SK-N-DZ (cell line): ENCODE data around the gene TTYH3.
"Not testable (repeated sequence)": the region's sequence is repeated elsewhere in the genome, so short reads cannot be mapped to it uniquely, and the experiment has no call there.

Experiments used
- DNase-seq: peaks from one replicate; pipeline ENCODE4 v3.0.0-alpha.2; 2015; ENCODE audit warnings: low spot score

TTYH3 gene

DNA sequence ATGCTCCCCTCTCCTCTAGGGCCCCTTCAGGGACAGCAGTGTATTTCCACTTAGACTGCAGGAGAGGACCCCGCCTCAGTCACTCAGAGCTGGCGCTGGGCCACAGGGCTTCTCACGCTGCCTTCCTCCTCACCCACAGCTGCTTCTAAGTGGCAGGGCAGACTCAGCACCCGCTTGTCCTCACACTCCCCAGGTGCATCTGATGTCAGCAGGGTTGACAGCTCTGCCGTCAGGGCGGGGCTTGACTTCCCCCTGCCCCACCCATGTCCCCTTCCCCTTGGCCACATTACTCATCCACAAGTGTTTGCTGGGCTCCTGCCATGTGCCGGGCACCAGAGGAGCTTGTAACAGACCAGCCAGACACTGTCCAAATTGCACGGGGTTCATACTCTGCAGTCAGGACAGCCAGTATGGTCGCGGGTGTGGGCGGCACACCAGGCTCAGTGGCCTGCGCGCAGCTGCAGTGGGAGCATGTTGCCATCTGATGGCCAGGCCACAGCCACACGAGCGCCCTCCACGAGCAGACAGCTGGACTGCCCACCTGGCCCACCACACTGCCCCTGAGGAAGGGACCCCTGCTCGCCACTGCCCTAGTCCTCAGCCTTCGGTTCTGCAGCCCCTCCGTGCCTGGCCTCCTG is 29.3 kb upstream of the TTYH3 start:
- DNase-seq, result no peak

DNA sequence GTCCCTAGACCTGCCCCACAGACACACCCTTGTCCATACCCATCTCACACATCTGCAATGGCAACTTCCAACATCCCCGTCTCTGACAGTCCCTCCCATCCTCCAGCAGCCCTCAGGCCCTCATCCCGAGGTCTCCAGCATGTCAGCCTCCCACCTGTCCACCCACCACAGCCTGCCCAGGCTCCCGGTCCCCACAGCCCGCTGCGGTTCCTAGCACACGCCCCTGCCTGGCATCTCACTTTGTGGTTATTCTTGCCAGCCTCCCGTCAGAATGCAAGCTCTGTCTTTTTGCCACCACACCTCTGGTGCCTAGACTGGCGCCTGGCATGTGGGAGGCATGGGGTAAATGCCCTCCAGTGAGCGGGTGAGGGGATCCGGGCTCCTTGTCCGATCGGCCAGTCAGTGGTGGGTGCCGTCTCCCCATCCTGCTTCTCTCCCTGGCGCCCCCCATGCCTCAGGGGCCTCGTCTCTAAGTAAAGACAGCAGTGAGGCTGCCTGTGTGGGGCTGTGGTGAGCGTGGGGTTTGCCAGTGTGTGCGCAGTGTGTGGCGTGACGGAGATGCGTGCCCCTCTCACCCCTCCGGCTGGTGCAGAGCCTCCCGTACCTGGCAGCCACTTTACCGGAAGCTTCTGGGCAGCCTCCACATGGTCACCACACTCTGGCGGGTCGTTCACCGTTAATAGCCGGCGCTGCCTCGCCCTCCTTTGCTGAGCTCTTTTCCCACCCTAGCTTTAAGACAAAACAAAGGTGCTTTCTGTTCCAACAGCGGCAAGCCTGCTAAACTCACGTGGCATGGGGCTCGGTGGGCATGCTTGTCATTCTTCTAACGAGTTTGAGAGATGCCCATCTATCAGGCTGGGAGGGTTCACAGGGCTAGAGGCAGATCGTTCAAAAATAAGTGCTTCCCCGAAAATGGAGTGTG is 28.5 kb upstream of the TTYH3 start:
- DNase-seq, result no peak

DNA sequence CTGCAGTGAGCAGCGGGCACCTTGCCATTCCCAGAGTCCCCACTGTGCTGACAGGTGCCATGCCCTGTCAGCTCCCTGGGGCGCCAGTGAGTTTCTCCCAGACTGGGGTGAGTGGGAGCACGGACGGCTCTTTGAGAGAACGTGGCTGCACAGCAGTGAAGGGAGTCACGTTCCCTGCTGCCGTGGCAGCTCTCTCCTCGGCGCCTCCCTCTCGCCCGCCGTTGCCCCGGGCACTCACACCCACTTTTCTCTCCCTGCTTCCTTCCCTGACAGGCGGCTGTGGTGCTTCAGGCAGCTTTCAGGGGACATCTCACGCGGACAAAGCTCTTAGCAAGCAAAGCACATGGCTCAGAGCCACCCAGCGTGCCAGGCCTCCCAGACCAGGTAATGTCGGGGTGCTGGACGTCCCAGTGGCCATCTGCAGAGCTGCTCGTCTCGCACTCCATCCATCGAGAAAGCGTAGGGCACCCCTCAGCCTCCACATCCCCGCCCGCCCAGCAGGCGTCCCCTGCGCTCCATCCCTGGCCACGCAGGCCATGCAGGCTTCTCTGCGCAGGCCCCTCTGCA is 27.1 kb upstream of the TTYH3 start:
- DNase-seq, result no peak

DNA sequence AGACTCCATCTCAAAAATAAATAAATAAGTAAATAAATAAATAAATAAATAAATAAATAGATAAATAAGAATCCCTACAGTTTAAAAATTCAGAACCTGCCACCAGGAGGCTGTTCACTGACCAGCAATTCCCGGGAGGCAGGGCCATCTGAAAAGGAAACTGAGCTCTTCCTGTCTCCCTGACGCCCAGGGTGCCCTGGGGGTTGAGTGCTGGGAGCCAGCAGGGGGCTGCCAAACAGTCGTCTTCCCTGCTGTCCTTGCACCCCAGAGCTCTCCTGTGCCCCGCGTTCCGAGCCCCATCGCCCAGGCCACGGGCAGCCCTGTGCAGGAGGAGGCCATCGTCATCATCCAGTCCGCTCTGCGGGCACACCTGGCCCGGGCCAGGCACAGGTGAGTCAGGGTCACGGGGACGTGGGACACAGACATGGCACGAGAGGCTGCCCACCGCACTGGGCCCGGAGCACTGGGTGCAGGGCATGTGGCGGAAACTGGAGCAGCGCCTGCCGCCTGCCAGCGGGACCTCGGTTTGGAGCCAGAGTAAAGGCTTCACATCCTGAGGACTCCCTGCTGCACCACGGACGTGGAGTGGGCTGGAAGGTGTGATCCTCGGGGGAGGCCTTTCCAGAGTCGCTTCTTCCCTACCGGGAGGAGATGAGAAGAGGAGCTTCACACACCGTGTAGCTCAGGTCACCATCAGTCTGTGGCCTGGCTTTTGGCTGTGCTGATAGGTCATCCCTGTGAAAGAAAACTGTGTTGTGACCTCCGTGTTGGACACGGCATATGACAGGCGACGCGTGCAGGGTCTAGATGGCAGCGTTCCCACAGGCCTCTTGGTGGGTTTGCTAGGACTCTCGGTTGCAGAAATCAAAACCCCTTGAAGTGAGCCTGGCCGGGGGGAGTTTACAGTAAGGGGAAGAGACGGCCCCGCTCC is 25.9 kb upstream of the TTYH3 start:
- DNase-seq, result no peak

DNA sequence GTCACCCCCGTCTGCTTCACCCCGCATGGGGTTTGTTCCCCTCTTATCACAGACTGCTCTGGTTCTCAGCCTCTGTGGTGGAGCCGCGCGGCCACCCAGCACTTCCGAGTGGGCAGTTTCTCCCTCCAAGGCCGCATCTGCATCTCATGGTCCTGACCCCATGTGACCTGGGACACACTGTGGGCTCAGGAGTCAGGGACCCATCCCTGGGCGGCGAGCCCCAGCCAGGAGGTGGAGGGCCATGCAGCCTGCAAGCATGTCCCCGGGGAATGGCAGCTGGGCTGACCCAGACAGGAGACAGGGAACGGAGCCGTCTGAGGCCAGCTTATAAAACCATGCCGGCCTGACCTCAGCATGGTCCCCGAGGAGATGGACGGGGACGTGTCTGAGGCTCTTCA is 25.2 kb upstream of the TTYH3 start:
- DNase-seq, result no peak

DNA sequence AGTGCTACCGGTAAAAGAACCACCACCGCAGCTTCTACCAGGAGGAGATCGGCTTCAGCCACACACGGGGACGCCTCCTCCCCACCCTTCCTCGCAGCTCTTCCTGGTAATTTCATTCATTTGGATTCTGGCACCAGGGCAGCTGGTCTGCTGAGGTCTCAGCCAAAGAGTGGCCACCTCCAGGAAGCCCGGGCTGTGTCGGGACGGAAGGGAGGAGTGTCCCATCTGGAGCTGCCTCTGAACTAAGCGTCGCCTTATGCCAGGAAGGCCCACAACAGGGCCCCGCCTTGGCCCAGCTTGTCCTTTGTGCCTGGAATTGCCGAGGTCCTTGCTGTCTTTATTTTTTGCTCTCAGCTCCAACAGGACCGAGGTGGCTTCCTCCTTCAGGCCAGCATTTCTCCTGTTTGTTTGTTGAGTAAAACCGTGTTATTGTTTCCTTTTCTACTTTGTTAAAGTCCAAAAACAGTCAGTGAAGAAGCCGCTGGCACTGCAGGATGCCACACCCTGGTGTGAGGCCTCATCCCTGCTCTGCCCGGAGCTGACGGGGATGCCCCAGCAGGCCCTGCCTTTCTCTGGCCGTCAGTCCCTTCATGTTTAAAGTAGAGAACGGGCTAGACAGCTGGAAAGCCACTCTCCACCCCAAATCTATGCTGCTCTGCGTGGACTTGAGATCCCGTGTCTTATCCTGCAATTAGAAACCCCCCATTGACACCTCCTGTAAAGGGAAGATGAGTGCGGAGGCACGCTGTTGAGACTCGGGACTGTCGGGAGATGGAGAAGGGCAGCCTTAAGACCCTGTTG is 24.5 kb upstream of the TTYH3 start:
- no peak for DNase-seq

DNA sequence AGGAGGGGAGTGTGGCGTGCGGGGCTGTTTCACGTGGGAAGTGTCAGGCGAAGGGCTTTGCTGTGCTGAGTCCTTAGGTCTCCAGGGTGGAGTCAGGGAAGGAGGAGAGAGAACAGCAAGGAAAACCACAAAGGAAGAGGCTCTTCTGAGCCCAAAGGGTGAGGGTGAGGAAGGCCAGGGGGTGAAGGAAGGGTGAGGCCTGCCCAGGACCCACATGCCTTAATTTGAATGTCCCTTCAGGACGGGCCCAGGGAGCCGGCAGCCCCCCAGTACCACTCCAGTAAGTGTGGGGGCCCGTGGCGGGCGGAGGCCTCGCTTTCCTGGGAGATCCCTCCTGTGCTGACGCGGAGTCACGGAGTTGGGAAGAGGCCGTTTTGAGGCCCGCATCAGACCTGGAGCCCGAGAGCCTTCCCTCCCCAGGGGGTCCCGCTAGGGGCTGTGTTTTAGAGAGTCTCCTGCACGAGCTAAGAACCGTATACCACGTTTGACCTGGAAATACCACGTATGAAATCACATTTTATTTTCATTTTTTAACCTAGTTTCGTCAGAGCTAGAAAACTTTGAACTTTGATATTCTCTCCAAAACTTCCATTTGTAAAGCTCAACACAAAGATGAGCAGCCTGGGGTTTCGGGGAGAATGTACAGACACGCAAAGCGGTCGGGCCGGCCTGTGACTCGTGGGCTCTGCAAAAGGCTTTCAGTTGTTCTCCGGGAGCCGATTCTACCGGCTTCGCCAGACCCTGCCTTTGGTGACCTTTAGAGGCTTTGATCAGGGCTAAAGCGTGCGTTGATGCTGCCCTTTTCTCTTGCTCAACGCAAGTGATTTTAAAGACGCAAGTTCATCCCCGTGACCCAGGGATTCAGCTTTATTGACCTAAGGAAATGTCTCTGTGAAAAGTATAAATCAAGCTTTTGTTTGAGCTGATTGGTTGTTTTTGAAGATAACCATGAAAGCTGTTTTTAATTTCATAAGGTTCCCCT is 23.6 kb upstream of the TTYH3 start:
- DNase-seq, result no peak

DNA sequence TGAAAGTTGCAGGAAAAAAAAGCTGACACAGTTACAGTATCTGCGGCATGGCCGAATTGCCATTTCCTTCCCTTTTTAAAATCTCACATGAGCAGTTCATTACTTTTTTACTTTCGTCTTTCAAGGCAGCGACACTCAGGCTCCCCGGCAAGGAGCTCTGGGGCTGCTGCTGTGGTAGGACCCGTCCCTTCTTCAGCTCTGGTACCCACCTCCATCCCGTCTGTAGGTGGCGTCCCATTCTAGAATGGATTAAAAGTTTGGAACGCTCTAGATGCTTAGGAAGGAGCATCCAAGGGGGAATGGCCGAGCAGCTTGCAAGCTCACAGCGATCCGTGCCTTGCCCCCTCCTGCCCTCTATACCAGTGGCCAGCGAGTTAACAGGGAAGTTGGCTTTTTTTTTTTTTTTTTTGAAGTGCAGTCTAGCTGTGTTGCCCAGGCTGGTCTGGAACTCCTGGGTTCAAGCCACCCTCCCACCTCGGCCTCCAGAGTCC is 22.8 kb upstream of the TTYH3 start:
- DNase-seq, result no peak

DNA sequence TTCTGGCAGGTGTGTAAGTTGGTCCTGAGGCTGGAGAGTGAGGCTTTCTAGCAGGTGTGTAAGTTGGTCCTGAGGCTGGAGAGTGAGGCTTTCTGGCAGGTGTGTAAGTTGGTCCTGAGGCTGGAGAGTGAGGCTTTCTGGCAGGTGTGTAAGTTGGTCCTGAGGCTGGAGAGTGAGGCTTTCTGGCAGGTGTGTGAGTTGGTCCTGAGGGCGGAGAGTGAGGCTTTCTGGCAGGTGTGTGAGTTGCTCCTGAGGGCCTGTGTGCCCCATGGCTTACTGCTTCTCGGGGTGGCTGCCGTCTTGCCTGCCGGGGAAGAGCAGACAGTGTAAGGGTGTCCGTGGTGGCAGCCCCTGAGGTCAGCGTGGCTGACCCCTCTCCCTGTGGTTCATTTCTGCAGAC is 22.1 kb upstream of the TTYH3 start:
- DNase-seq, result not testable (repeated sequence)

DNA sequence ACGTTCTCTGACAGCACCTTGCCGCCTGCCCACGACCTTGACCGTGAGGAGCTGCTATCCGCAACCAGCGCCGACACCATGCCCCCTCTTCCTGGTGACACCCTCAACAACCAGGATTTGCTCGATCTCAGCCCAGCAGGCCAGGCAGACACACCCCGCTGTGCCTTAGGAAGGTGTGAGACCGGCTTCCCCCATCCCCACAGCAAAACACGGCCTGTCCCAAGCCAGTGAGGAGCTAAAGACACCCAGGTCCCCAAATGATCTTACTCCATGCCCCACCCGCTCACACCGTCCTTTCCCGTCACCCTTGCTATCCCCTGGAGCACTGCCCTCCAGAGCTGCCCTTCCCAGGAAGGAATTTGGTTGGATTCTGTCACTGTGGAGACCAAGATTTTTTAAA is 21.3 kb upstream of the TTYH3 start:
- DNase-seq, result no peak

DNA sequence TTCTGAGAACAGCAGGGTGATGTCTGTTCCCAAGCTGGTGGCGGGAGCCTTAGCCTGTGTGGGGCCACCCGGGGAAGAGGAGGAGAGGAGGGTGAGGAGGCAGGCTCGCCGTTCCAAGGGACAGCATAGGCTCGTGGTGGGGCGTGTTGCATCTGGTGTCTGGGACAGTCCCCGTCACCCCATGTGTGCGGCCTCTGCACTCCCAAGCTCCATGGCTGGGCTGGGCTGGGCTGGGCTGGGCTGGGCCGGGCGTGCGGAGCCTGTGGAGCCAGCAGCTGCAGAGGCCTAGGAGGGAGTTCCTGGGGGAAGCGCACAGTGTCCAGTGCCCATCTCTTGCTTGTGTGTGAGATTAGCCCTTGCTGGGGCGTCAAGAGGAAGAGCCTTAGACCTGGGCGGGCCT is 20.9 kb upstream of the TTYH3 start:
- DNase-seq, result no peak

DNA sequence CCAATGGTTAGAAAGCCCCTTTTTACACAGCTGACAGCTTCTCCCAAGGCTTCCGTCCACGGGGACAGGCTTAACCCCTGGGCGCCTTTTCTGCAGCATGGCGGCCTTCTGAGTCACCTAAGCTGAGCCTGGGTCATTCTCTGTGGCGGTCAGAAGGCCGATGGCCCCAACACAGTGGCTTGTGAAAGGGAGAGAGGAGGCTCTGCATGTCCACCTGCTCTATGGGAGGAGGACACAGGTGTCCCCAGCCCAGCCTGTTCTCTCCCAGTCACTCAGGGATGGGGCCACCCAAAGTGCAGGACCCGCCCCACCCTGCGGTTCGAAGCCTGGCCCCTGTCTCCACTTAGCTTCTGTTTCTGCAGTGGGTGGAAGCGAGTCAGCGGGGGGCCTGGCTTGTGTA is 20.4 kb upstream of the TTYH3 start:
- DNase-seq, result no peak

DNA sequence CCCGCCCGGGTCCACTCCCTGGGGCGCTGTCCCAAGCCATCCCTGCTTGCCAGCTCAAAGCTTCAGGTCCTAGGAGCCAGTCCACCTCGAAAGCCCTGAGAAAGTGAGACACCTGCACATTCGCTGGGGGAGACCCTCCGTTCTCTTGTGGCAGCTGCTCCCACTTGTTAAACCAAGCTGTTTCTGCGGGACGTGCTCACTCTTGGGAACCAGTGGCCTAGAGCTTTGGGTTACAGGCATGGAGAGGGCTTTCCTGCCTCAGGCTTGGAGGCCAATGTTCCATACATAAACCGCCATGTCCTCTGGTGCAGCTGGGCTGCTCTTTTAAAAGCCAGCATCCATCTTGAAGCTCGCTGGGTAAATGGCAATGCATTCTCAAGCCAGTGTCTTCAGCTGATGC is 19.9 kb upstream of the TTYH3 start:
- no peak for DNase-seq

DNA sequence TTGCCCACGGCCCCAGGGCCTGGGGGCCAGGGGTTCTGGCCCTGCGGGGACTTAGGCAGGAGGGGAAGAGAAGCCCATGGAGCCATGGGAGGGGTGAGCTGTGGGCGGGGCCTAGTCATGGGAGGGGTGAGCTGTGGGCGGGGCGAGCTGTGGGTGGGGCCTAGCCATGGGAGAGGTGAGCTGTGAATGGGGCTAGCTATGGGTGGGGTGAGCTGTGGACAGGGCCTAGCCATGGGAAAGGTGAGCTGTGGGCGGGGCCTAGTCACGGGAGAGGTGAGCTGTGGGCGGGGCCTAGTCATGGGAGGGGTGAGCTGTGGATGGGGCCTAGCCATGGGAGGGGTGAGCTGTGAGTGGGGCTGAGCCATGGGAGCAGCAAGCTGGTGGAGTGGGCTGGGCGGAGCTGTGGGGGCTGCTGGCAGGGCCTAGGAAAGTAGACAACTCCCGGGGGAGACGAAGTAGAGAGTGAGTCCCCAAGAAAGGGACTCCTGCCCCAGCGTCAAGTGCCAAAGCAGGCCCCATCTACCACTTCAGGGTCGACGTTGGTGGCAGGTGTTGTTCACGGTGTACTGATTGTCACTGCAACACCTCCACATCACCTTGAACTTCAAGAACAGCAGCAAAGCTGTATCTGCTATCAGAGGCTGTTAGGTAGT is 19.2 kb upstream of the TTYH3 start:
- no peak for DNase-seq

DNA sequence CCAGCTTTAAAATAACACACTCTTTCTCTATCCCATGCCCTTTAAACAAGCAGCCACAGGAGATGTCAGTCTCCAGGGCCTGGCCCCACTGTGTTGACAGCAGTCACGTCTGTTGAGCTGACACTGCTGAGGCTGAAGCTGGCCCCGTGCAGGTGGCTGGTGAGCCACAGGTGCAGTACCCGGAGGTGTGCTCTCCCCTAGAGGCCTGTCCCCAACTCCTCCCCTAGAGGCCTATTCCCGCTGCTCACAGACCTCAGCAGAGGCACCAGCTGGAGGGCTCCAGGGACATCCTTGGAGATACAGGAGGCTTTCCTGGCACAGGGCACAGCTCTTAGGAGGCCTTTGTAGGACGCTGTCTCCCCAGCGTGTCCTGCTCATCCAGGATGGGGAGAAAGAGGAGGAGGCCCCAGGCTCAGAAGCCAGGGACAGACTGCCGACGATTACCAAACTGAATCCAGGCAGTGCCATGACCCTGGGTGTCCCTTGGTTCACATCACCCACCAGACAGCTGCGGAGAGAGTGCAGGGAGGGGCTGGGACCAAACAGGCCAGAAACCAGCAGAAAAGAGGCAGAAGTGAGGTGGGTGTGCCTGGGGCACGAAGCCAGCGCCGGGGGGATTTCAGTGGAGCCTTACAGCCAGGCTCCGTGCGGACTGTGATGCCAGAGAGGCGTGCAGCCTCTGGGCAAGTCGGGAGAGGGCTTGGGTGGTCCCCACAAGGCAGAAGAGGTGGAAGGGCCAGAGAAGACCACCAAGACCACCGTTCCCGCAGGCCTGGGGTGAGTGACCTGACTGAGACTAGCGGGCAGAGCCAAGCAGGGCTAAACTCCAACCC is 18.5 kb upstream of the TTYH3 start:
- no peak for DNase-seq

DNA sequence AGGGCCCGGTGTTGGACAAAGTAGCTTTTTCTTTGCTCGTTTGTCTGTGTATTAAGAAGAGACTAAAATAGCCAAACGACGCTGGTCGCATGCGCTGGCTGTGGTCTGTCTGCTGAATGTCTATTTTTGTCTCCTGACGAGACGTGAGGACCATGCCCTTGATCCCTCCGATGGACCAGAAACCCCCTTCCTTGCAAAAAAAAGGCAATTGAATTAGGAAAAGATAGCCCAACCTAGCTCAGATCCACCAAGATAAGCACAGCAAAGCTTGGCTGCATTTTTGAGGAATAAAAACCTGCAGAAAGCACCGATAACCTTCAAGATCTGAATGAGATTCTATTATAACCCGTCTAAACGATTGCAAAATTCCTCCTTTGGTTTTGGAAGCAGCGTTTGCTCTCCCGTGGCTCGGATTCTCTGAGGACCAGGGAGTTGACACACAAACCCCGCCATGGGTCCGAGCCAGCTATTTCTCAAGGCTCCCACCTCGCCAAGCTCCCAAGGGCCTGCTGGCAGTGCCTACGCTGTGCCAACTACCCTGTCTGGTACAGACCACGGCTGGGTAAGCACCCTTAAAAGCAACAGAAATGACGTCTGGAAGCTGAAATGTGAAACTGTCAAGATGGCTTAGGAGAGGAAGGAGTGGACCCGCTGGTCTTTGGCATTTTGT is 17.7 kb upstream of the TTYH3 start:
- DNase-seq, result no peak

DNA sequence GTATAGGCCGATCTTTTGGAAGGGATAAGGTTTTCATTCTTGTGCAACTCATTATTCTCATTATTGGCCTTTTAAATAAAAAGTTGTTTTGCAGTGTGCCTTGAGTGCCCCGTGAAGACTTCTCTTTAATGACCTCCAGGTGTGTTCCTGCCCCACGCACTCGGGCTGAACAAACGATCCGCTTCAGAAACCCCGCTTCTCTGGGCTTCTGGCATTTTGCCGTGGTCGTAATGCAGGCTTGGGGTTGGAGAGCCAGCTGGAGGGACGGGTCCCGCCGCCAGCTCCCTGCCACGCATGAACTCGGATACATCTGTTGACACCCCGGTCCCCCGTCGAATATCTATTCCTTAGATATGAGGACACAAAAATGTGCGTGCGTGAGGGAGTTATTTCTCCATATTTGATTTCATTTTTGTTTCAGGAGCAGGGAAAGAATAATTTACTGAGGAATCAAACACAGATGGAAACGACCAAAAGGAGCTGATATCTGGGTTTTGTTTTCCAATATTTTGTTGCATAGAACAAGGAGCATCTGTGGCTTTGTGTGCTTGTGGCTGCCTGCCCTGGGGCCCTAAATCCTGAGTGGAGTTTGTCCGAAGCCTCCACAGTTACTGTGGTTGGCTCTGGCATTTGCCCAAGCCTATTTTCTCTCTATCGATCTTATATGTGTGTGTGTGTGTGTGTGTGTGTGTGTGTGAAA is 17.0 kb upstream of the TTYH3 start:
- DNase-seq, result no peak
